Inferior parietal cortex (tissue), 1 donor: ENCODE results near the gene ADGRD1.

Experiments
- DNase-seq: peaks from one replicate; pipeline ENCODE4 v3.0.0-alpha.2; 2016; ENCODE audit errors: extremely low spot score

ADGRD1 gene

GRCh38 chr12:131072451-131073230 lies 118.9 kb downstream of the ADGRD1 start:
- no peak for DNase-seq

GRCh38 chr12:131074221-131075083 lies 120.7 kb downstream of the ADGRD1 start:
- no peak for DNase-seq

GRCh38 chr12:131075194-131075593 lies 121.5 kb downstream of the ADGRD1 start:
- no peak for DNase-seq

- DNase-seq, result no peak
Observed at GRCh38 chr12:131075611-131076010, 121.9 kb downstream of the ADGRD1 start.

- DNase-seq, result no peak
Observed at GRCh38 chr12:131076296-131076695, 122.6 kb downstream of the ADGRD1 start.

- no peak for DNase-seq
Observed at GRCh38 chr12:131076791-131077747, 123.4 kb downstream of the ADGRD1 start.

- no peak for DNase-seq
Observed at GRCh38 chr12:131077931-131078391, 124.3 kb downstream of the ADGRD1 start.

GRCh38 chr12:131082290-131083194 lies 128.8 kb downstream of the ADGRD1 start:
- no peak for DNase-seq

- no peak for DNase-seq
Observed at GRCh38 chr12:131084341-131085011, 130.8 kb downstream of the ADGRD1 start.

- DNase-seq, result no peak
Observed at GRCh38 chr12:131085125-131085815, 131.6 kb downstream of the ADGRD1 start.

GRCh38 chr12:131085816-131086591 lies 132.3 kb downstream of the ADGRD1 start:
- no peak for DNase-seq

GRCh38 chr12:131087302-131087818 lies 133.7 kb downstream of the ADGRD1 start:
- no peak for DNase-seq

GRCh38 chr12:131087991-131088700 lies 134.4 kb downstream of the ADGRD1 start:
- no peak for DNase-seq

GRCh38 chr12:131088701-131089530 lies 135.2 kb downstream of the ADGRD1 start:
- DNase-seq, result no peak

- DNase-seq, result no peak
Observed at GRCh38 chr12:131089531-131090273, 136.0 kb downstream of the ADGRD1 start.
